HG03064 (cell line): Measurements from ENCODE around the gene CDCA4.

Source experiments
- ATAC-seq: cut with Tn5 transposase; IDR thresholded peaks from one replicate; pipeline ENCODE4 v1.9.1; 2021; ENCODE audit warnings: low read depth; ENCODE audit not compliant: unreplicated experiment

The CDCA4 gene

DNA sequence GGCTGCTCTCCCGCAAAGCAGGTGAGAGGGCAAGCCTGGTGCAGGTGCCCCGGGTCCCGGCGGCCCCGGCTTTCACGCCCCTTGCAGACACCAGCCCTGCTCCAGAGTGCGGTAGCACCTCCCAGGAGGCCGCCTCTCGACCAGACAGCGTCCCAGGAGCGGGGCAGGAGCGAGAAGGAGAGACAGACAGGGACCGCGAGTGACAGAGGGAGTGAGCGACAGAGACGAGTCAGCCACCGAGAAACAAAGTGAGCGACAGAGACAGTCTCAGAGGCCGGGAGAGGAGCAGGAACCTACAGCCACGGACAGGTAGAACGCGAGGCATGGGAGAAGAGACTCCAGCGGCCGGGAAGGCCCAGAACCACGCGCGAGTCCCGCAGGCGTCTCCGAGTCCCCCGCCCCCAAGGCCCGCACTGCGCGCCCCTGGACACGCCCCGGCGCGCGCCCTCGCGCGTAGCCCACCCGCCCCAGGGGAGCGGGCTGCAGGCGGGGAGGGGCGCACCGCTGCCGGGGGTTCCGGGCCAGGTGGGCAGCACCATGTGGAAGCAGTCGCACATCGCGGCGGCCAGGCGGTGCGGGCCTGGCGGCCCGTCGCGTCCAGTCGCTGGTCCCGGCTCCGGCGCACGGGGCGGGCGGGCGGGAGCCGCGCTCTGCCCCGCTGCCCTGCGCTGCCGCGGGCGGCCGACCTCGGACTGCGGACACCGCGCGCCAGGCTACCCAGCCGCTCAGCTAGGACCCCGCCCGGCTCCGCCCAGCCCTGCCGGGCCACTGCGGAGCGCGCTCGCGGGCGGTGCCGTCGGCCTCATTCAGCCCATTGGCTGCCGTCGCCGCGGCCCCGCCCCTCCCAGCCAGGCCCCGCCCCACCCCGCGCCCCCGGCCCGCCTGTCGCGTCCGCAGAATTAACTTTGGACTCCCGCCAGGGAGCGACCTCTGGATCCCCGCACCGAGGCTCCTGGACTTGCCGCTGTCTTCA lies 42.9 kb downstream of the CDCA4 start, which contains the start of gene AHNAK2:
TSS of gene AHNAK2 (minus strand) at position 694 of the 973 bp plus-strand sequence. CDS start at position 557, 137 bp downstream.
- ATAC-seq: no peak

DNA sequence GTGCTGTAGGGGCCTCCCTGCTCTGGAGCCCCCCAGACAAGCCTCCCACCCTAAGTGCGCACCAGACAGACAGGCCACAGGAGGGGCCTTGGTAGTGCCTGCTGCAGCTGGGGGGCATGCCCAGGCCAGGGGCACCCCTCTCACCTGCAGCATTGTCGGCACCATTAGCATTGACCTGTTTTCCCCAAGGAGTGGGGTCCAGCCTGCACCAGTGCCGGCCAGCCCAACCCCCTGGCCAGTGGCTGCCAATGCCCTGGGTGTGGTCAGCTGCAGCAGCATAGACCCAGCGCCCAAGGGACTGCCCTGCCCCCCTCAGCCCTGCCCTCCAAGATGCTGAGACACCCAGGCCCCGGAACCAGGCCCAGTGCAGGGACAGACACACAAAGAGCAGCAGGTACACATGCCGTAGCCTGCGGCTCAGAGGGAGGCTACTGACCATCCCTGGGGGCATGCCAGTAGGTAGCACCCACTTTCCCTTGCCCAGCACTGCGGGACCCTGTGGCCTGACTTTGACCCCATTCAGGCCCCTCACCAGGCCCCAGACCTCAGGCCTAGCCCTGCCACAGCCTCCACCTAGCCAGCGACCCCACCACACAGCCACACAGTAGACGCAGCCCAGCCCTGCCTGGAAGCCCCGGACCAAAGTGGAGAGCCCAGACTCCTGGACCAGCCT lies 43.7 kb downstream of the CDCA4 start:
- ATAC-seq: no peak

DNA sequence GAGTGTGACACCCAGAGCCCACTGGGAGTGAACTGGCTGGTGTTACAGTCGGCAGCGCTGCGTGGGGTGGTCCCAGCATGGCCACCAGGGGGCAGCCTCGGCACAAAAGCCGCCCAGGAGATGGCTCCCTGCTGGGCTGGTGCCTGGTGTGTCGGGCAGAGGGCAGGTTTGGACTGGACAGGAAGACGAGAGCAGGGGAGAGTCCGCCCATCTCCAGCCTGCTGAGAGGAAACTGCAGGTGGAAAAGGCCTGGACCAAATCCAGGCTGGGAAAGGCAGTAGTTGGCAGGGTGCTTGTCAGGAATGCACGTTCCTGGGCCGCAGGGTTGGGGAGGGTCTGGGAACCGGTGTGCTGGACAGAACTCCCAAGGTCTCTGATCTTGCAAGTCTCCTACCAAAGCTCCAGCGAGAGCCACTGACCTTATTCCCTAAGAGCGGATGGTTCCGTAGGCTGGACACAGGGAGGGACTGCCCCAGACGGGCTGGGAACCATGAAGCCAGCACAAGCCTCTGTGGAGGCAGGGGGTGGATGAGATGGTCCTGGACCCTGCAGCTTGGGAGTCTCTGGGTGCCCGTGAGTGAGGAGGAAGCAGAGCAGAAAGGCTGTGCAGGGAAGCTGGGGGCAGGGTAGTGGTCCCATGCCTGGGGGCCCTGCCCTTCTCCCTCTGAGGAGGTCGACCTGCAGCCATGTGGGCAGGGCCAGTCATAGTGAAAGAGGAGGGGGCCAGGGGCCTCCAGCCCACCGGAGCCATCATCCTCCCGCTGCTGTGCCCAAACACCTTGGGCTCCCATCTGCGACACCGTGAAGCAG lies 44.5 kb downstream of the CDCA4 start:
- ATAC-seq: no peak

DNA sequence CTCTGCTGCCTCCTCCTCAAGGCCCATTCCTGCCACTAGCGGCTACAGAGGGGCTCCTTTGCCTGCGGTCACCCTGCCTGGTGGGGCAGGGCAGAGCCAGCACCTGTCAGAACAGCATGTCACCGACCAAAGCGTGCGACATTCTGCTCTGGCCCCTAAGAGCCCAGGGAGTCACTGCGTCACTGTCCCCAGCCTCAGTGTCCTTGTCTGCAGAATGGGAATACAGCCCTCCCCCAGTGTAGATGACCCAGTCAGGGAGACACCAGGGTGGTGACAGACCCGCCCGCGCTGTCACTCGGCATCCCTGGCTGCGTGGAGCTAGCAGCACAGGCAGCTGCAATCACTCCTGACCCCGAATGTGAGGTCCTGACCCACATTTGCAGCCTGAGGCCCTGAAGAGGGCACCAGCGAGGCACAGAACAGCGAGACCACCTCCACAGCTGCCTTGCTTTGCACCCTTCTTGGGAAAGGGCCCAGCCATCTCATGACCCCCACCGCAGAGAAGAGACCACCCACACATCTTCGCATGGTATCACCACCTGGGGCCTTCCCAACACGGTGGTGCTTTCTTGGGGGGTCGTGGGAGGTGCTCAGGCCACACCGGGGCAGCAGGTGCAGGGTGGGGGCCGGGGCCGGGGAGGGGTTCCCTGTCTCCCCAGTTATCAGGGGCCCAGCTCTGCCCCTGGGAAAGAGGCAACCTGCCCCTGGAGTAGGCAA lies 45.2 kb downstream of the CDCA4 start:
- no peak for ATAC-seq

DNA sequence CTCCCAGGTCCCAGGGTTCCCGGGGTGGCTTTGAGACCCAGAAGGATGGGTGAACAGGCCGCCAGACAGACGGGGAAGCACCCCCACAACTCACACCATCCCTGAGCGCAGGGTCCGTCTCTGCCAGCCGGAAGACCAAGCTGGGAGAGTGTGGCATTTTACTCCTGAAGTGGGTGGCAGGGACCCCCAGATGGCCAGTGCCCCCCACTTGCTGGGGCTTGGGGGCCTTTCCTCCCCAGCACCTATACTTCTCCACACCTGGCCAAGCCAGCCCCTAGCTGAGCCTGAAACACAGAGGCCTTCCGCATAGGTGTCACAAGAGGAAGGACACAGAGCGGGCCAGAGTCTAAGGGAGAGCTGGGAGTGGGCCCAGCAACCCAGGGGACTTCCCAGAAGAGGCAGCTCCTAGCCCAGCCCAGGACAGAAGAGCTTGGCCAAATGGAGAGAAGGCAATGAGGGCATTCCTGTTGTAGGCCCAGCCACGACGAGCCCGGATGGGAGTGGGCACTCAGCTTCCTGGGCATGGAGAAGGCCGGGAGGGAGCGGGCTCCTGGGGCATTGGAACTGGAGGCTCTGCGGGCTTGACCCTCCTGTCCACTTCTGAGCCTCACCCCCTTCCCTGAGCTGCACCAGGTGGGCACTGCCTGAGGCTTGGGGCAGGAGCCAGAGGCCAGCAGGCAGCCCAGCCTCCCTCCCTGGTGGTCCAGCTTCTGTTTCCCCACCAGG lies 46.1 kb downstream of the CDCA4 start:
- ATAC-seq: no peak

DNA sequence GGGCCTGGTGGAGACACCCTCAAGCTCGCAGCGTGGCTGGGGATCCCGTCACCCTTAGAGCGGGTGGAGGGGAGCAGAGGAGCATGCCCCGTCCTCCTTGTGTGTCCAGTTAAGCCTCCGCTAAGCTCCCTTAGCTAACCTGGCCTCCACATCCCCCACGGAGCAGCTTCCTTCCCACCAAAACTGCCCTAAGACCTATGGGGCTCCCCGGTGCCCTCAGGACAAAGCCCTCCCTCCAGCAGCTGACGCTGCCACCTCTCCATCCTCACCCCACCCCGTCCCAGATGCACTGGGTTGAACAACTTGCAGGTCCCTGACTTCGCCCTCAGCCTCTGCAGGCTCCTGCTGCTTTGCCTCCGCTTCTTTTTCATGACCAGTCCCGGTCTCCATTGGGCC lies 46.7 kb downstream of the CDCA4 start:
- no peak for ATAC-seq

DNA sequence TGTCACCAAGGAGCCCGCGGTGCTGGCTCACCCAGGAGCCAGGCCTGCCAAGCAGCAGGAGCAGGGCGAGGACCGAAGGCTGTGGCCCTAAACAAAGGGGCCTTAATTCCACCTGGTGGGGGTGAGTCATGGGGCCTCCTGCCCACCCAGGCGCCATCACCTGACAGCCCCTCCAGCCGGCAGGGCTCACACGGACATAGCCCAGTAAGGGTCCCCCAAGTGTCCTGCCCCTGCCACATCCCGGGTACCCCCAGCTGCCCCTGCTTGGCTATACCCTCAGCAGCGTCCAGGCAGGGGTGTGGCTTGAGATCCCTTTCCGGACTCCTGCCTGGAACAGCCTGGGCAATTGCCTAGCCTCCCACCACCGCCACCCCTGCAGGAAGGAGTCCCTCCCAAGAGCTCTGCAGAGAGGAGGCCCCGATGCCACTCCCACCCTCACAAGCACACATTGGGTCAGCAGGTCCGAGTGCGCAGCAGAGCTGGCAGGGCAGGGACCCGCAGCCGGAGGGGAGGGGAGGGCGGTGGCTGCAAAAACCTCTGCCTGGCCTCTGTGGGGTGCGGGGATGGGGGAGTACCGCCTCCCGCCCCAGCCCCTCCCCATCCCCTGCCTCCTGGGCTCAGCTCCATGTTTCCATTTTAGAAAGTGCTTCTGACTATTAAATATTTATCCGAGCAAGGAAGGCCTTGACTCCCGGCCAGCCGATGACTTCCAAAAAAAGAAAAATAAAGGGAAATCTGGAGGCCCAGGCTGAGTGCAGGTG lies 47.3 kb downstream of the CDCA4 start:
- no peak for ATAC-seq

DNA sequence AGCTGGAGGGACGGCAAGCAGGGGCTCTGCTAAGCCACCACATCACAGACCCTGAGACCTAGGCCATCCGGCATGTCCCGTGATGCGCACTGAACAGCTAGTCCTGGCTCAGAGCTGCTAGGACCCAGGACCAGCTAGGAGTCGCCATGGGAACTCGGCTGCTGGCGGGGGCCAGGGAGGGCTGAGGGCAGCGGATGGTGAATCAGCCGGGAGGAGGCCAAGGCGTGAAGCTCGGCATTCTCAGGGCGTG lies 47.8 kb downstream of the CDCA4 start:
- no peak for ATAC-seq

DNA sequence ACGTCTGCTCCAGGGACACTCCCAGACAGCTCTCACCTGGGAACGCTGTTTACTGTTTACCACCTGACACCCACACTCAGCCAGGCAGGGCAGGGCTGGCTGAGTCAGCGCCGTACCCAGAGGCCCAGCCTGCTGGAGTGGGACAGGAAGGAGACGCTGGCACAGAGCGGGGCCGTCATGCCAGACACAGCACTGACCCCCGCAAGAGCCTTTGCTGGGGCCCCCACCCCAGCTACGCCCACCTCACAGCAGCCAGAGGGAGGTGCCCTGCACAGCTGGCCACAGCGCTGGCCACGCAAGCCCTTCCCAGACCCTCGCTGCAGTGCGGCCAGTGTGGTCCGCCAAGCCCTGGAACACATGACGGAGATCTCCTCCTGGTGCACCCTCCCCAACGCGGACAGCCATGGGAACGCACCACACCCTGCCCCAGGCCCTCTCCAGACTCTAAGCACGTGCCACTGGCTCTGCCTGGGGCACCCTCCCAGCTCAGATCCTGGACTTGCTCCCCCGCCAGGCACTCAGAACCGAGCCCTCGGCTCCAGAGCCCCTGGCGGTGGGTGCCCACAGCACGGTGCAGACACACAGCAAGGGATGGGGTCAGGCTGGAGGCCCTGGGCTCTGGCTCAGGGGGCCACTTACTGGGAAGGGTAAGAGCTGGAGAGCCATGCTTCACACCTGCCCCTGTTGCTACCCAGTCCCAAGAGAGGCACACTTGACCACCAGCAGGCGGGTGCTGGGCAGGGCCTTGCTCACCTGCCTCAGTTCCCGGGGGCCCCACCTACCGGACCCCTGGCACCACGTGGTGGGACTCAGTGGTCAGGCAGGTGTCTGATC lies 48.4 kb downstream of the CDCA4 start:
- no peak for ATAC-seq

DNA sequence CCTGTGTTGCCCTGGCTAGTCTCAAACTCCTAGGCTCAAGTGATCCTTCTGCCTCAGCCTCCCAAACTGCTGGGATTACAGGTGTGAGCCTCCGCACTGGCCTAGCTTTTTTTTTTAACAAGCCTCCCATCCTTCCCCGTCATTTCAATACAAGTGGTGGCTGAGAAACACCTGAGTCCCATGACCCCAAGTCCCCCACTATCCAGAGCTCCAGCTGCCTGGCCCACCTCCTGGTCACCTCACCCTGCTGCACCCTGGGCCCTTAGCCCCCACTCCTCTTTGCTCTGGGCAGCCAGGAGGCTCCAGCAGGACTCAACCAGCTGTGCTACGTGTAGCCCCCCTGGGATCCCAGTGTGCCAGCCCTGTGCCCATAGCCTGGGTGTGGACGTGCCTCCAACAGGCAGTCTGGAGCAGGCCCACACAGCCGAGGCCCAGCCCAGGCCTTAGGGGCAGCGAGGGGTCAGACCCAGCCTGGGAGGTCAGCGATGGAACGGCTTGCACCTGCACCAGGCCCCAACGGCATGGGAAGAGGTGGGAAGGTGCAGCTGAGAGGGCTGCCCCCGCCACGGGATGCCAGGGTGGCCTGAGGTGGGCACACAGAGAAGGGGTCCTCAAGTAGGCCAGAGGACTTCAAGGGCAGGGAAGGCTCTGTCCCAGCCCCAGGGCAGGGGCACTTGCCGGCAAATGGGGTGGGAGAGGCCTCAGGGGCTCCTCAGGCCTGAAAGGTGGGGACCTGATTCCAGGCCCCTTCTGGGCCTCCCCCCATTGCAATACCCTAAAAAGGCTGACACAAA lies 49.2 kb downstream of the CDCA4 start:
- ATAC-seq: no peak

DNA sequence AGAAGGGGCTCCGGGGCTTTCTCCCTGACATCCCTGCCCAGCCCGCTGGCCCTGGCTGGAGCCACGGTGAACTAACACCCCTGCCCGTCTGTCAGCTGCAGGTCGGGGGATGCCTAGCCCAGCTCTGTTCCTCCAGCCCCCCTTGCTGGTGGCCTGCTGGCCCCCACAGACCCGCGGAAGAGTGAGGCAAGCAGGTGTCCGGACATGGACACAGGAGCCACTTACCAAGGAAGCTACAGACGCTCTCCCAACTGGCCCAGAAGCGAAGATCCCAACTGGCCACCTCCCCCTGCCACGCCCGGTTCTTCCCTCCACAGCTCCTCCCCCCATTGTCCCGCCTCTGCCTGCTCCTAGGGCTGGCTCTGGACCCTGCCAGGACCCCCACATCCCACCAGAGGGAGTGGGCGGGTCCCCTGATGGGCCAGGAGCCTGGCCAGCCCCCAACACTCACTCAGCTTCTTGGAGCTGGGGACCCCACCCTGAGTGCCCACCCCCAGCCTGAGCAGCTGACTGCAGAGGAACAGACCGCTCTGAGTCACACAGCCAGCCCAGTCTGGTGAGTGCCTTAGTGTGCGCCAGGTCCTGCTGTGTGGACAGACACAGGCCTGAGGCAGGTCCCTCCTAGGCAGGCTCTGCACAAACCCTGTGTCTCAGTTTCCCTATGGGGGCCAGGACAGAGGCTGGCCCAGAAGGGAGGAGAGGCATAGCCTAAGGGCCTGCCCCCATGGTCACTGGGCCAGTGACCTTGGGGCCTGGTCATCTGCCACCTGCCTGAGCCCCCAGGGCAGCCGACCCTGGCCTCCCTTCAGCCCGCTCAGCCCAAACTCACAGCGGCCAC lies 50.4 kb downstream of the CDCA4 start:
- no peak for ATAC-seq

DNA sequence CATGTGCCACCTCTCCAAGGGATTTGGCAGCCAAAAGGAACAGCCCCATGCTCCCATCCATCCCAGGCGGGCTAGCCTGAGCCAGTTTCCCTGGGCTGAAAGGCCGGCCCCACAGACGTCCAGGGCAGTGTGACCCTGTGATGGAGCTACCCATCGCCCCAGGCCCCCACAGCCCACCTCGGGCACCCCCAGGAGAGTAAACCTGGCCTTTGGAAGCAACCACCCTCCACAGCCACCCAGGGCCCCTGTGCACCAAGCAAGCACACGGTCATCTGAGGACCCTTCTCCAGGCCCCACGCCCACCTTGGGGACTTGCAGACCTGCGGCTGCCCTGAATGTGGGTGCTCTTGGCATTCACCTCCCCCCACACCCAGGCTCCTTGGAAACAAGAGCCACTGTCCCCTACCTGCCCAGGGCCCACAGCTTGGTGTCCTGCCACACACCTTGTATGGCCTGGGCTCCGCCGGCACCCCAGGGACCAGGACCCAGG lies 51.1 kb downstream of the CDCA4 start:
- no peak for ATAC-seq

DNA sequence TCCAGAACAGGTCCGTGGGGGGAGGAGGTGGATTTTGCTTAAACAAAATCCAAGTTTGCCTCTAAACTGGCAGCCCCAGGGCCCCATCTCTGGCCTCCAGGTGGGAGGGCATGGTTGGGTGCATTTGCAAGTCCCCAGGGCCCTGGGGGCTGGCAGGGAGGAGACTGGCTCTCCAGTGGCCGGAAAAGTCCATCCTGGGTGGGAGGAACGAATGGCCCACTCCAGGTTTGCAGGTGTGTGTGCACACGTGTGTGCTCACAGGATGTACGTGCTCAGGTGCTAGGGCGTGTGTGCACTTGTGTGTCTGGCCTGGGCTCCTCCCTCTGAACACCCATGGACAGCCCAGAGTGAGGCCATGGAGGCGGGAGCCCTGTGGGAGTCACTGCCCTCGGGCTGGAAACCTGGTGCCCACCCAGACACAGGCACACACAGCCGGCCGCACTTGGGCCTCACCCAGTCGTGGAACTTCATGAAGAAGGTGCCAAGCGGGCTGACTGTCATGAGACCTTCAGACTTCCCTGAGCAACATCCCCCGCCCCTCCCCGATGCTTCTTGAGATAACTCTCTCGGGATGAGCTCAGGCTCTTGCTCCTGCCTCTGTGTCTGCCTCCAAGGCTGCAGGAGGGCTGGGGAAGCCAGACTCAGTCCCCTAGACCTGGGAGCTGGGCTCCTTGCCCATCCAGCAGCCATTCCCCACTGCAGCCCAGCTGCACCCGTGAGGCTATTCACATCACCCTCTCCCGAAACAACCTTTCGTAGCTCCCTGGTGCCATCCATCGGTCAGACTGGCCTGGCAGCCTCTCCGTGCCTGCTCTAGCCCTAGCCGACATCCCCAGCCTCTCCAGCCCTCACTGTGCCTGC lies 52.1 kb downstream of the CDCA4 start:
- no peak for ATAC-seq

DNA sequence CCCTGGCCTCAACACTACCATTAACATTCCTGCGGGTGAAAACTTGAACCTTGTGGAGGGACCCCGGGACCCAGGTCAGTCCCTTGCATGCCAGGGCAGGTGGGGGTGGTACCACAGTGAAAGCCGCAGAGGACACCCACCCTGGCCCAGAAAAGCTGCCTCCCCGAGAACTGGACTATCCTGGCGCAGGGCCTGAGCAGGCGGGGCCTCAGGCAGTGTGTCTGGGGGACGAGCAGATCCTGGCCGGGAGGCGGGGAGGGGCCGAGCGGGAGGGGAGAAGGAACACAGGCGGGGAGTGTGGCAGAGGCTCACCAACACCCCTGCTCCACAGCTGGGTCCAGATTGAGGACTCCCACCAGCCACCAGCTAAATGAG lies 52.7 kb downstream of the CDCA4 start:
- ATAC-seq: no peak

DNA sequence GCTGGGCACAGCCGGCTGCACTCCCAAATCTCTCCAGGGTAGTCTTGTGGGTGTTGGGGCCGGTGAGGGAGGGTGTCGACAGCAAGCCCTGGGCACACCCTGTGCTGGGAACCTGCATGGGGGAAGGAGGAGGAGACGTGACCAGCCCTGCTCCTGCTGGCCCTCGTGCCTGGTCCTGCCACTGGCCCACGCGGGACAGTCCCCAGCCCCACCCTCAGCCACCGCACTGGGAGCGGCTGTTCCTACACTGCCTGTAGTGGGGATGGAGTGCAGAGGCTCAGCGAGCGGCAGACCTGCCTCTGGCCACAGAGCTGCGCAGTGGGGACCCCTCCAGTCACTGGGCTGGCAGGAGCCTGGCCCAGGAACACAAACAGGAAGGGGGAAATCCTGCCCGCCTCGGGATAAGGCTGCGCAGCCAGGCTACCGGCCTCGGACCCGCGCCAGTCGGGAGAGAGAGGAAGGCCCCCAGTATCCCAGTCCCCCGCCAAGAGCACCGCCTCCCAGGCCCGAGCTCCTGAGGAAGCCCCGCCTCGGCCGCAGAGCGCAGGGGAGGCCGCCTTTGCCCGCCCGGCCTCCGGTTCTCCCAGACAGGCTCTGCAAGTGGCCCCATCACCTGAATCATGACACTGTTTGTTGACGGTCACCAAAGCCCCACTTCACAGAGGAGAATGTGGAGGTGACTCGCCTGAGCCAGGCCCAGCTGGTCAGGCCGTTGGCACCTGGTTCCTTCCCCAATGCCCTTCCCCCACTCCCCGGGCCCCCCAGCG lies 53.3 kb downstream of the CDCA4 start:
- no peak for ATAC-seq
